ENCODE results near the gene MPZL2. TPM values are rescaled to one million over a fixed set of nuclear protein-coding genes. Genes with fewer than 3 reads are reported as not detected.

MPZL2 gene
- total RNA-seq, 4 donors from 2014 or later: 8.7 to 57.0 (median 12.1) TPM

GRCh38 chr11:118236170-118236569 is 27.9 kb downstream of the MPZL2 start:
- Histone ChIP-seq H3K9me3 (no peaks in the 10 kb centered on the region), H3K36me3 (peaks cover 0 to 7% of the 10 kb centered on the region in 2 donors), H3K27me3 (no peaks in the 10 kb centered on the region), H3K4me1 (peaks cover 0 to 4% (median 0%) of the 10 kb centered on the region in 3 donors), H3K27ac (no peak overlapping the region), H3K4me3 (no peak overlapping the region)
- no peak for ATAC-seq
- WGBS, 2 donors (ENCODE audit: low coverage in 1 of 2): 67% methylated on average over 1 to 2 of the region's 2 CpGs
- TF ChIP-seq EP300 (IDR thresholded peaks at IDR 0.05): no peak
- no peak for TF ChIP-seq POLR2AphosphoS5 (IDR thresholded peaks at IDR 0.05)
- no peak for TF ChIP-seq POLR2A (IDR thresholded peaks at IDR 0.05)
- TF ChIP-seq, protein P1, sequence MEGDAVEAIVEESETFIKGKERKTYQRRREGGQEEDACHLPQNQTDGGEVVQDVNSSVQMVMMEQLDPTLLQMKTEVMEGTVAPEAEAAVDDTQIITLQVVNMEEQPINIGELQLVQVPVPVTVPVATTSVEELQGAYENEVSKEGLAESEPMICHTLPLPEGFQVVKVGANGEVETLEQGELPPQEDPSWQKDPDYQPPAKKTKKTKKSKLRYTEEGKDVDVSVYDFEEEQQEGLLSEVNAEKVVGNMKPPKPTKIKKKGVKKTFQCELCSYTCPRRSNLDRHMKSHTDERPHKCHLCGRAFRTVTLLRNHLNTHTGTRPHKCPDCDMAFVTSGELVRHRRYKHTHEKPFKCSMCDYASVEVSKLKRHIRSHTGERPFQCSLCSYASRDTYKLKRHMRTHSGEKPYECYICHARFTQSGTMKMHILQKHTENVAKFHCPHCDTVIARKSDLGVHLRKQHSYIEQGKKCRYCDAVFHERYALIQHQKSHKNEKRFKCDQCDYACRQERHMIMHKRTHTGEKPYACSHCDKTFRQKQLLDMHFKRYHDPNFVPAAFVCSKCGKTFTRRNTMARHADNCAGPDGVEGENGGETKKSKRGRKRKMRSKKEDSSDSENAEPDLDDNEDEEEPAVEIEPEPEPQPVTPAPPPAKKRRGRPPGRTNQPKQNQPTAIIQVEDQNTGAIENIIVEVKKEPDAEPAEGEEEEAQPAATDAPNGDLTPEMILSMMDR (IDR thresholded peaks at IDR 0.05): no peak

DNA sequence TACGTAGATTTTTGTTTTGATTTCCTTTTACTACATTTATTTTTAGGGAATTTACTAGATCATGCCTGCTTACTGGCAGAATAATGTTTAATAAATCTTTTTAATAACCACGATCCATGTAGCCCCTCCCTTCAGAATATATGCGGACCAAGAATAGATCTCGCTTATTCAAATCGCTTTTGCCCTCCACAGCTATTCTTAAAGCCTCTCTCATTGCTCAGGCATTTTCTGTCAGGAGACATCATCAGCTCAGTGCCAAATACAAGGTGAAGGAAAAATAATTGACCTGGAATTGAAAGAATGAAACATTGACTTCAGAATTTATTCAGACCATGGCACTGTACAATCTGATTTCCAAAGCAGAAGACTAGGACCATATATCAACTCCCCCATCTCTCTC is 29.3 kb downstream of the MPZL2 start:
- Histone ChIP-seq H3K27ac (no peak overlapping the region), H3K4me3 (no peak overlapping the region), H3K36me3 (peaks cover 0 to 7% of the 10 kb centered on the region in 2 donors), H3K9me3 (no peaks in the 10 kb centered on the region), H3K27me3 (no peaks in the 10 kb centered on the region), H3K4me1 (no peaks in the 10 kb centered on the region)
- 84 to 92% methylated on average over 5 of the region's 5 CpGs for WGBS, 2 donors (ENCODE audit: low coverage in 1 of 2)
- no peak for ATAC-seq
- TF ChIP-seq POLR2A (IDR thresholded peaks at IDR 0.05): no peak
- TF ChIP-seq, protein P1 (IDR thresholded peaks at IDR 0.05): no peak
- no peak for TF ChIP-seq POLR2AphosphoS5 (IDR thresholded peaks at IDR 0.05)
- TF ChIP-seq EP300 (IDR thresholded peaks at IDR 0.05): no peak

DNA sequence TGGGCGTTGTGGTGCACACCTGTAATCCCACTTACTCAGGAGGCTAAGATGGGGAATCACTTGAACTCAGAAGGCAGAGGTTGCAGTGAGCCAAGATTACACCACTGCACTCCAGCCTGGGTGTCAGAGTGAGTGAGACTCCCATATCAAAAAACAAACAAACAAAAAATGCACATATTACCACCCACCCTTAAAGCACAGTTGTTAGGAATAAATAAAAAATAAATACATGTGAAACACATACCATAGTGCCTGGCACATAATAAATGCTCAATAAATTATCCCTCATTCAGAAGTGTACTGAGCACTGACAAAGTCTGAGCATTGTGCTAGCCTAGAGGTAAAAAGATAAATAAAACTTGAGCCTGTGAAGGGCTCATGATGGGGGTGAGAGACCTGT is 30.2 kb downstream of the MPZL2 start:
- Histone ChIP-seq H3K27me3 (no peaks in the 10 kb centered on the region), H3K4me3 (no peak overlapping the region), H3K4me1 (no peaks in the 10 kb centered on the region), H3K9me3 (no peaks in the 10 kb centered on the region), H3K36me3 (peaks cover 0 to 7% of the 10 kb centered on the region in 2 donors), H3K27ac (no peak overlapping the region)
- no CpG with 5 or more reads among the region's 1 CpG for WGBS, 2 donors (ENCODE audit: low coverage in 1 of 2)
- TF ChIP-seq, protein P1 (IDR thresholded peaks at IDR 0.05): no peak
- TF ChIP-seq POLR2AphosphoS5 (IDR thresholded peaks at IDR 0.05) (no peak), POLR2A (IDR thresholded peaks at IDR 0.05) (no peak), EP300 (IDR thresholded peaks at IDR 0.05) (no peak)
- ATAC-seq: no peak

- H3K4me3 ChIP-seq: no peak overlapping the region
- no peak overlapping the region for H3K27ac ChIP-seq
- no peaks in the 10 kb centered on the region for H3K4me1 ChIP-seq
- peaks cover 0 to 7% of the 10 kb centered on the region in 2 donors for H3K36me3 ChIP-seq
- no peaks in the 10 kb centered on the region for H3K9me3 ChIP-seq
- WGBS, 2 donors (ENCODE audit: low coverage in 1 of 2): 93 to 100% methylated on average over 2 to 4 of the region's 5 CpGs
- TF ChIP-seq, protein P1 (IDR thresholded peaks at IDR 0.05): no peak
- TF ChIP-seq POLR2AphosphoS5 (IDR thresholded peaks at IDR 0.05) (no peak), EP300 (IDR thresholded peaks at IDR 0.05) (no peak), POLR2A (IDR thresholded peaks at IDR 0.05) (no peak)
- no peak for ATAC-seq
- H3K27me3 ChIP-seq: no peaks in the 10 kb centered on the region
Observed at GRCh38 chr11:118233377-118233776, 30.7 kb downstream of the MPZL2 start.

DNA sequence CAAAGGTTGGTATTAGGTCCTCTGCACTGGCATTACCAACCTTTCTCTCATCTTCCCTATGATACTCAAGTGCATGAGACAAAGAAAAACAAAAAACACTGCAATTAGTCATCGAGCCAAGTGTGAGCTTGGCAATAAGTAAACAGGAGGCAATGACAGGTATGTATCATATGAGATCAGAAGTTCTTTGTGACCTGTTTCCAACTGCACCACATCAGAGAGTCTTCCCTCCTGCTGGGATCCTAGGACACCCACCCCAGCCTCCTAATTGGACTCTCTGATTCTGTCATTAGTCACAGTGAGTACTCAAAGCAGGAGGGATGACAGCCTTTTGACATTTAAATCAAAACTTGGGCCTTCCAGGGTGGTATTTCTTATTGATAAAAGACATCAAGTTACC is 31.4 kb downstream of the MPZL2 start:
- no peak for ATAC-seq
- H3K27me3 ChIP-seq: no peaks in the 10 kb centered on the region
- no peak for TF ChIP-seq EP300 (IDR thresholded peaks at IDR 0.05)
- TF ChIP-seq, protein P1 (IDR thresholded peaks at IDR 0.05): no peak
- TF ChIP-seq POLR2AphosphoS5 (IDR thresholded peaks at IDR 0.05): no peak
- TF ChIP-seq POLR2A (IDR thresholded peaks at IDR 0.05): no peak
- WGBS, 2 donors (ENCODE audit: low coverage in 1 of 2): 79% methylated on average over 1 of the region's 1 CpG; no CpG with 5 or more reads in 1 of the 2 donors
- no peak overlapping the region for H3K27ac ChIP-seq
- no peaks in the 10 kb centered on the region for H3K4me1 ChIP-seq
- H3K4me3 ChIP-seq: no peak overlapping the region
- H3K36me3 ChIP-seq: peaks cover 0 to 7% of the 10 kb centered on the region in 2 donors
- H3K9me3 ChIP-seq: no peaks in the 10 kb centered on the region
